Activated naive CD4-positive, alpha-beta T cell (primary cell): Measurements from ENCODE around the gene HSFX2.
"Not testable (repeated sequence)": the region's sequence is repeated elsewhere in the genome, so short reads cannot be mapped to it uniquely, and the experiment has no call there.

Source experiments
- DNase-seq, 4 experiments: peaks; one replicate each; lab custom pipeline; 2025; lab: John Stamatoyannopoulos, UW

Gene HSFX2

DNA sequence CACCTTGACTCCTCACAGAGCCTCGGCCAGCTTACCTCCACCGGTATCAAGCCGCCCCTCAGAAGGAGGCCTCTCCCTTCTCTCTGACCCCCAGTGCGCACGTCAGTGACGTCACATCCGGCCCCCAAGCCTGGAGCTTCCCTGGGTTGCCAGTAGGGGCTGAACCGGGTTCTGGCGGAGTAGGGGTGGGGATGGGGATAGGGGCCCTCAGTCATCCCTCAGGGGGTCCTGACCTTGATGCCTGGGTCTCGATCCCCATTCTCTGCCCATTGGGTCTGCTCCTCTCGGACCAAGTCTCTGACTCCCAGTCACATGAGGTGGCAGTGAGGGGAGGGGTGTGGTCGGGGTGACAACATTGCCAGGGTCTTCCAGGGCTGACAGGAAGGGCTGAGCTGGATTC lies 7.8 kb downstream of the HSFX2 start, which contains the start of gene MAGEA9B:
Gene MAGEA9B, minus strand, starts transcription at position 101 of the 400 bp plus-strand sequence. CDS start 4,280 bp downstream, outside the sequence.
- not testable (repeated sequence) for DNase-seq

DNA sequence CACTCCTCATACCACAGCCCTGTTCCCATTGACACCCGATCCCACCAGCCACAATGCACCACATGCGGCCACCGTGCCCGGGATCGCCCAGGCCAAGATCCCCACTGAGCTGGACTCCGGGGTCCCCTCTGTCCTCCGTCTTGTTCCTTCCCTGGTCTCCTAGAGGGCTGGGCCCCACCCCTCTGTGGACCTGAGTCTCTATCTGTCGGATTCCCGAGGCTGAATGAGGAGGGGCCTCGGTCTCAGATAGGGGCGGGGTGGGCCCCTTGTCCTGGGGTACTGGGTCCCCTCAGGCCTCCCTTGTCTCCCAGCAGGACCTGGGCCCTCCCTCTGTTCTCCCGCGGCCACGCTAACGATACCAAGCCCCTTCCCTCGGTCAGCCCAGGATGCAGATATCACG lies 9.5 kb downstream of the HSFX2 start:
- not testable (repeated sequence) for DNase-seq

DNA sequence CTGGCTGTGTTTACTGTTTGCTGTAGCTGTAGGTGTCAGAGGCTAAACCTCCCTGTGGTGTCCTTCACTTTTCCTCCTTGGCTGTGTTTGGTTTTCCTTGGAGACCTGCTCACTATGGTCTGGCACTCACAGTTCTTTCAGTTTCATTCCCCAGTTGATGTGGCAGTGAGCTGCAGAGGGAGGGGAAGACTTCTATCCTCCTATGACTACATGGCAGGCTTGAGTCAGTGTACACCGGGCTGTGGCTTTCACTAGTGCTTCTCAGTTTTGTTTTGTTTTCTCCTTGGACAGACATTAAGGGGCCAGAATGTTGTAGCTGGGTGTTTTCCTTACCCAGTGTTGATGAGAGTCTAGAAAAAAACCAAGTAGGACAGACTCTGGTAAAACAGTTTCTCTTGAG lies 21.7 kb downstream of the HSFX2 start:
- DNase-seq: not testable (repeated sequence)

DNA sequence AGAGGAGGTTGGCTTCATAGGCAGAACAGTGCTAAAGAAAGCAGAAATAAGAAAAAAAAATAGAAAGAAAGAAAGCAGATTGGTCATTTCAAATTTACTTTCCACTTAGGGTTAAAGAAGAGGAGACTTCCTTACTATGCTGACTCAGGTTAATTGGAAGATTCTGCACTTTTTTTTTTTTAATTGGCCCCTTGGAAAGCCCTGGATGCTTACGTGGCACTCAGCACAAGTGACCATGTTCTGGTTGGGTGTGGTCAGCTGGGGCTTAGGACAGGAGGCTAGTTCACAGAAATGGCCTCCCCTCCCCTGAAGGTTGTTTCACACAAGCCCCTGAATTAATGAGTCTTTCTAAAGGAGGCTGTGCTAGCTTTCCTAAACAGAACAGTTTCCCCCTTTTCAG lies 22.4 kb downstream of the HSFX2 start:
- DNase-seq: no peak

DNA sequence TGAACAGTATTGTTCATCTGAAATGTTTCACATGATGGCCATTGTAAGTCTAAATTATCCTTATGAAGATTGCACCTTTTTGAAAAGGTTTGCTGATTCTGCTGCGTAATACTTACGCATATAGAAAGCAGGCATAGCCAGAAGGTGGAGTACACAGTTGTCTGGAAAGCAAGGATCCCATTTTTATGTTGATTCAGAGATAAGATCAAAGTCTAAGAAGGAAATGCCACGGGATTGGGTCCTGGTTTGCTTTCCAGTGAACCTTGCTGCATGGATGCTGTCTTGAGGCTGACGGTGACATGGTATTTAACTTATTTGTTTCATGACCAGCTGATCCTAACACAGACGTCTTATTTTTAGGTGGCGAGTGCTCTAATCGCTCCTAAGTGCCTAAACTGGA lies 23.3 kb downstream of the HSFX2 start:
- DNase-seq: no peak

DNA sequence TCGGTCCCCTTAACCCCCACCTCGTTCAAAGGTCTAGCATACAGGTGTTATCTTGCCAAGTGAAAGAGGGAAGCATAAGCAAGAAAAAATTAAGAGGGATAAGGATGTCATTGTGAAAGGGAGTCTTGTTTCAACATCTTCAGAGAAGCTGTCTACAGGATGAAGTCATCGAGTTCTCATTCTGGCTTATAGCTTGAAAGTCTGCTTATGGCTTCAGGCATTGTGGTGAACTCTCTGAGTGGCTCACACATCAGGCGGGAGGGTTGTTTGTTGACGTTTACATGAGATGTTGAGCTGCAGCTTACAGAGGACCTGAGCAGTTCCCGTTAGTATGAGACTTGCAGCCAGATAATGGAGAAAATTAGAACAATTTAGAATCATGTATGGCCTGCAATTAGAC lies 24.4 kb downstream of the HSFX2 start:
- DNase-seq: no peak

DNA sequence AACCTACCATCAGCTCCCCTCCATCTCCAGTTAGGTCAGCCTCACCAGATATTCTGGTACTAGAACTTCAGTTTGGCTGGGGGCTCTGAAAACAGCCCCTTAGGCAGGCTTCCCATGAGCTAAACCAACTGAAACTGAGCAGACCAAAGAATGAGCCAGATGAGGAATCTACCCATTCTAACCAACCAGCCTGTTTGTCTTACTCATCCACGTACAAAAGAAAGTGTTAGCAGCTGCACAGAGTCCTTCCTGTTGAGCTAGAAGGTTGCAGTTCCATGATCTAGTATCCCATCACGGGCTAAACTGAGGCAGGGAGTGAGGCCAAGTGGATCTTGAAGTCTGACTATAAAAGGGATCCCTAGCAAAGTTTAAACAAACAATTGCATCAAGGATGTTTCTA lies 25.3 kb downstream of the HSFX2 start:
- DNase-seq: no peak

DNA sequence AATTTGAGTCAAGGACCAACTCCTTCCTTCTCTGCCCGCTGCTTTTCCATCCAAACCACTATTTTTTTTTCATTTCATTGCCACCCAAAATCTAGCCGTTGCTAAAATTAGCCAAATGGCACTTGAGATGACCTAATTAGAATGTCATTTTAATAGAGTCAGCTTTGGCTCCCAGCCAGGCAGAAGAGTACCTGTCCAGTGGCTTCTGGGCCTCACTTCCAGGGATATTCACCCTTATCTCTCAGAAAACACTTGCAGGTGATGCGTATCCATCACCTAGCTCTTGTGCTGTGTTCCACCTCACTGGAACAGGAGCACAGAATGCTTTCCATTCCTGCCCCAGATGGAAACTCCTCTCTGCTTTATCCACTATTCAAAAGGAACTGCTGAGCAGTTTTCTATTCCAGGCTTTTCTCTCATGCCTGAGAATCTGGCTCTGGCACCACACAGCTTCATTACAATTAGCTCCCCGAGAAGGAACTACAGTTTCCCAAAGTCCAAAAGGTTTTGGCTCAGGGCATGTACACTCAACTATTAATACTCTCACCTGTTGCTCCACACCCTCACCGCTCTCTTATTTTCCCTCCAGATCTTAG lies 26.3 kb downstream of the HSFX2 start:
- DNase-seq: no peak

DNA sequence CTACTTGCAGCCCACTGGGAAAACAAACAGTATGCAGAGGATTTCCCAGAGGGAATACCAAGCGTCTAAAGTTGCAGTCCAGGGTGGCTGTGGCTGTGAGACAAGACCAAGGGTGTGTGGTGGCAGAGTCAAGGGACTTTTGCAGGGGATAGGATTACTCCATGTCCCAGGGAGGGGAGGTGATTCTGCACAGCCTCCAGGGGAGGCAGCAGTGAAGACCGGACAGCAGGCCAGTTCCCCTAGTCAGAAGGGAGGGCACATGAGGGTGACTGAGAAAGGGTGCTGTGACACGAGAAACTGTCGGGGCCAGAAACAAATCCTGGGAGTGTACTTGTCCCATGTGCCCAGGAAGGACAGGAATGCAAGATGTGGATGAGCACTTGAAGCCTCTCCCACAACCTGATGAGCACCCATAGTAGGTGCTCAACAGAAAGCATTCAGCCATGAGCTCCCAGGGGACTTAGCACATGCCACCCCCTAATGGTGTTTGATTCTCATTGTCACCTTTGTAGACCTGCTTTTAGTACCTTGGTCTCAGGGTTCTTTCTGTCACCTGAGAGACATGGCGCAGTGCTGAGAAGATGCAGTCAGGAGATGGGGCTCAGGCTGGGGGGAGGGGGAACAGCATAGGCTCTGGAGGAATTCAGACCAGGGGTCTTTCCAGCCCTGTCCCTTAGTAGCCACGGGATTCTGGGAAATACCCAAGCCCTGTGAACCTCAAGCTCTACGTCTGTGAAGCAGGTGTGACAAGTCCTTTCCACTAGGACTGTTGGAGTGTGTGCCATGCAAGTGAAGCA lies 27.3 kb downstream of the HSFX2 start:
- DNase-seq: no peak

DNA sequence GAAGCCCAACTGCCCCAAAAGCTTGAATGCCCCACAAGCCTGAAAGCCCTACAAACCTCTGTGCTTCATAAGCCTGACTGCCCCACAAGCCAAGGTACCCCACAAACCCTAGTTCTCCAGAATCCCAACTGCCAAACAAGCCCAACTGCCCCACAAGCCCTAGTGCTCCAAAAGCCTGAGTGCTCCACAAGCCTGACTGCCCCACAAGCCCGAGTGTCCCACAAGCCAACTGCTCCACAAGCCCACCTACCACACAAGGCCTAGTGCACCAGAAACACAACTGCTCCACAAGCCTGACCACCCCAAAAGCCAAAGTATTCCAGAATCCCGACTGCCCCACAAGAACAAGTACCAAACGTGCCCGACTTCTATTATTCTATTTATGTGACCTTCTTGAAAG lies 31.8 kb downstream of the HSFX2 start:
- DNase-seq: no peak

DNA sequence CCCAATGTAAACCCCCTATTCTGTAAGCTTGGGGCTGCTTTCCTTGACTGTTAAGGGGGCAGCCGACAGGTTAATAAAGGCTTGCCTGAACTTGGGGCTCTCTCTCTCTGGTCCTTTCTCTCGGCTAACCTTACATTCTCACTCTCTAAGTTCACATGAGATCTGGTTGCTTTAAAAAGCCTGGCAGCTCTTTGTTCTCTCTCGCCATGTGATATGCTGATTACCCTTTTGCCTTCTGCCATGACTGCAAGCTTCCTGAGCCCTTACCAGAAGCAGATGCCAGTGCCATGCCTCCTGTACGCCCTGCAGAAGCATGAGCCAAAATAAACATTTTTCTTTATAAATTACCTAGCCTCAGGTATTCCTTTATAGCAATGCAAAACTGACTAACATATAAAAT lies 39.9 kb downstream of the HSFX2 start:
- not testable (repeated sequence) for DNase-seq

DNA sequence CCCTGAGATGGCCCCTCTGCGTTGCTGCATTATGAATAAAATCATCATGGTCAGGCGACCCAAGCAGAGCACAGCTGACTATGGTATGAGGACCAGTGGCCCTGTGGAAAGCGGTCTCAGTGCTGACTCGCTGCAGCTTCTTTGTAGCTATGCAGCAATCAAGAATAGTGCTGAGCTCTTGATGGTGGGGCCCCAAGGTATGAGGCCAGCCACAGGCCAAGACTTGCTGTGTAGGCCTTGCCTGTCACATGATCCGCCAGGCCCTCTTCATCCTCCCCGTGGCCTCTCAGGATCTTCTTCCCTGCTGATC lies 43.2 kb downstream of the HSFX2 start:
- not testable (repeated sequence) for DNase-seq

DNA sequence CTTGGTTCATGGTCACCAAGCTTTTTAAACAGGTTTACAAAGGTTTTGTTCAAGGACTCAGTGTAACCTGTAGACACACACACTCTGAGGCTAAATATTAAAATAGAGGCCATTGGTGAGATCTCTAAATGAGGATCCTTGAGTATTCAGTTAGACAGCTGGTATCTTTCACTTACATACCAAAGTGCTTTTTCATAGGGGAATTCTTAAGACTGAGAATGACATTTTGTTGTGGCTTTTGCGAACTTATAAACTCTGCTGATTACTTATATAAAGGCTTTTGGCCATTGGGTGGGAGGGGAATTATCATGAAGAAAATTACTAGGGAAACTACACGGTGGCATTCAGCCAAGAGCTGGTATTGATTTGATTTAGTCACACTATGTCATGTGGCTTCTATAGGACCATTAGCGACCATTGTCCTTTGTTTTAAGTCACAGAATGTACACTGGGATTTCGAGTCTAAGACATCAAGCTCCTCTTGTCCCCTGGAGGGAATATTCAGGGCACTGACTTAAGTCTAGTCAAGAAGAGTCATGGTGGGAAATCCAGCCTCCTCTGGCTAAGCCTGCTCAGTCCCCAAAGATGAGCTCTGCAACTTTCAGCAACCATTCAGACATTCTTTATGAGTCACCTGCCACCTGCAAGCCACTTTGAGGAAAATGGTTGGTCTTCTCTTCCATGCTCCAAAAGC lies 43.7 kb downstream of the HSFX2 start:
- not testable (repeated sequence) for DNase-seq

DNA sequence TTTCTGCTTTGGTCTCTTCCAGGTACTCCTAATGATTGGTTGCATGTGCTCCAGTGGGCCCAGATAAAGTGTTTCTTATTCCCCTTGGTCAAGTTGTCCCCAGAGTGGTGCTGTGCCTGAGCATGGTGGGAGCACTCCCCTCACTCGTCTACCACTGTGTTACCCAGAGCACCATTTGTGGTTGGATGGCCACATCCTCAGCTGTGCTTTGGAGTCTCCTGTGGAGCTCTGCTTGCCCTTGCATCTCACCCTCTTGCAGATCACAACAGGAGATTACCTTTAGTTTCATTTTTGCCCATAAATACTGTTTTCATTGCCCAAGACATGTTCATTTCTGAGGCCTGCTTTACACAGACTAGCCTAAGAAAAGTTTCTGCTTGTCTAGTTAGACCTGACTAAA lies 44.7 kb downstream of the HSFX2 start:
- not testable (repeated sequence) for DNase-seq

DNA sequence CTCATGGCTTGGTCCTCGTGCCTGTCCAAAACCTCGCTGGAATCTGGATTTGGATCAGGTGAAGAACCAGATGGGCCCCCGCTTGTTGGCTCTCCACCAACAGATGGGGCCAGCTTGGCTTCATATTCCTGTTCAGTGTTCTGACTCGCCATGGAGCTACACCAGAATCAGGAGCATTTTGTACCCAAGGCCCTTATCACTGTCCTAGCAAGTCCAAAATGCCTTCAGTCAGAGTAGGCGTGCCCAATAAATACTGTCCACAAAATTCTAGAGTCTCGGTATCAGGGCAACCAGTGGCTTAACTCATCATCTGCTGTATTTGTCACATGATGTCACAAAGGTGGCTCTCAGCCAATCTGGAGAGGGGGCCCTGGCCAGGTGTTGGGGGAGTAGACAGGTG lies 45.4 kb downstream of the HSFX2 start, which contains the start of gene HSFX3:
Gene HSFX3, minus strand, starts transcription at position 224 of the 400 bp plus-strand sequence. Its CDS starts 72 bp downstream, at position 152.
- not testable (repeated sequence) for DNase-seq

DNA sequence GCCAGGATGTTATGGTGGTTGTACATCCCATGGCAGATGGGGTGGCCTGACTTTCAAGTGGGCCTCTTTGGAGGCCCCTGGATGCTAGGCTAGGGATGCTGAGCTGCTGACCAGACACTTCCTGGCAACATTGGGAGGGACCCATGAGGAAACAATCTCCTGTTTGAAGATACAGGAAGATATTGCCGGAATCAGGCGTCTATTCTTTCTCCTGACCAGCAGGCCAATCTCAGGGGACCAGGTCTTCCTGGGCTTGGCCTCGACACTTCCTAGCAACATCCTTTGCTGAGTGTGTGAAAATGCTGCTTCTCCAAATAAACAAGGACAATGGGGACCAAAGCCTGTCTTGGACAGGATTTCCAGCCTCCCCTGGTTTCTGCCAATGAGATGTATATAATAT lies 47.3 kb downstream of the HSFX2 start:
- not testable (repeated sequence) for DNase-seq

DNA sequence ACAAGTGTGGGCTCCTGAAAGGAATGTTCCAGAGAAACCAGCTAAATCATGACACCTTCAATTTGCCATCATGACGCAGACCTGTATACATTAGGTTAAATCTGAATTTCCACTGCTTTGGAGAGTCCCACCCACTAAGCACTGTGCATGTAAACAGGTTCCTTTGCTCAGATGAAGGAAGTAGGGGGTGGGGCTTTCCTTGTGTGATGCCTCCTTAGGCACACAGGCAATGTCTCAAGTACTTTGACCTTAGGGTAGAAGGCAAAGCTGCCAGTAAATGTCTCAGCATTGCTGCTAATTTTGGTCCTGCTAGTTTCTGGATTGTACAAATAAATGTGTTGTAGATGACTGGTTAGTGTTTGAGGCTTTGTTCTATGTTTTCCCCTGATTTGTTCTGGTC lies 48.2 kb downstream of the HSFX2 start:
- not testable (repeated sequence) for DNase-seq

DNA sequence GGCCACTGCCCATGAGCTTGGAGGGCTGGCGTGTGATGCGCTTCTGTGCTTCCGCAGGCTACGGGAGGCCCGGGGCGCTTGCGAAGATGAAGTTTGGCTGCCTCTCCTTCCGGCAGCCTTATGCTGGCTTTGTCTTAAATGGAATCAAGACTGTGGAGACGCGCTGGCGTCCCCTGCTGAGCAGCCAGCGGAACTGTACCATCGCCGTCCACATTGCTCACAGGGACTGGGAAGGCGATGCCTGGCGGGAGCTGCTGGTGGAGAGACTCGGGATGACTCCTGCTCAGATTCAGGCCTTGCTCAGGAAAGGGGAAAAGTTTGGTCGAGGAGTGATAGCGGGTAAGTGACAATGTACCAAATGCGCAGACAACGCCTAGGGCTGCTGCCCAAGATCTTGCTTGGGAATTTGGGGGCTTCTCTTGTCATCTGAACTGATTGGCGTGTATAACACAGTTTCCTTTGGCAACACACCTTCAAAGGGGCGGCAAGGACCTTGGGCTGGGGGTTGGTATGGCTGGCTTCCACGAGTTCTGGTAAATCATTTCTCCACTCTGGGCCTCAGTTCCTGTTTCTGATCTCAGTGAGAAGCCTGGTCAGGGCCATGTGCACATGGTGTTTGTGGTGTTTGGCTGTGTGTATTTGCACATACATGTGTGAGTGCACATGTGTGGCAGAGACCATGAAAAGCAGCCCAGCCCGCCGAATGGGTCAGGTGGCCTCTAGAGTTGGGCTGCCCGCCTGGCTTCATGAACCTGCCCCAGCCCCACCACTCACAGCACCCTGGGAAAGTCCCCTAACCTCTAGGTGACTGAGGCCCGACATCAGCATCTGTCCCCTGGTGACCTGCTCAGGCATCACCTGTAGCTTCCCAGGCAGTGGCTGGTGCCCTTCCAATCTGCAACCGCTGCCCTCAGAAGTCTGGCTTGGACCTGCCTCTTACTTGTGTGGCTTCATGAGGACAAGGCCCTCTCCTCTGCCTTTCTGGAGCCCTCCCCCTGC lies 49.3 kb downstream of the HSFX2 start:
- DNase-seq: not testable (repeated sequence)
